SH-SY5Y (cell line): ENCODE results near the gene LCK.

Source experiments
- GATA2 ChIP-seq: IDR thresholded peaks from 2 replicates; pipeline ENCODE4 v1.6.1; 2011; ENCODE audit warnings: mild to moderate bottlenecking, low read depth, low read length
- GATA3 ChIP-seq: IDR thresholded peaks from 2 replicates; pipeline ENCODE4 v1.6.1; 2011; ENCODE audit warnings: low read depth, mild to moderate bottlenecking, low read length, moderate library complexity

Gene LCK

DNA sequence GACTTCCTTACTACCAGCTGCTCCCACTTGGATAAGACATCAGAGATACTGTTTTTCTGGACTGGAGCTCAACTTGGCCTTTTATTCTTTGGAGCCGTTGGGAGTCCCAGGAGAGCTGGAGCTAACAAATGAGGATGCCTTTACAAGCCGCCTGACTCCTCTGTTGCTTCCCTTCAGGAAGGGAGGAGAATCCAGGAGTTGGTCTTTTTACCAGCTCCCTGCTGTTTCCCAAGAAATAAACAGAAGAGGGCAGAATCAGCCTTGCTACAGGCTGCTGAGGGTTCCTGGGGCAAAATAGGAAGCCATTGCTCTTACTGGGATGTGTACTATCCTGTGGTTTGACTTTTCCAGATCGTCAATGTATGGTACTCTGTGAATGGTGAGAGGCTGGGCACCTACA, 27.4 kb upstream of the LCK start:
- TF ChIP-seq GATA3 (no peak), GATA2 (no peak)

DNA sequence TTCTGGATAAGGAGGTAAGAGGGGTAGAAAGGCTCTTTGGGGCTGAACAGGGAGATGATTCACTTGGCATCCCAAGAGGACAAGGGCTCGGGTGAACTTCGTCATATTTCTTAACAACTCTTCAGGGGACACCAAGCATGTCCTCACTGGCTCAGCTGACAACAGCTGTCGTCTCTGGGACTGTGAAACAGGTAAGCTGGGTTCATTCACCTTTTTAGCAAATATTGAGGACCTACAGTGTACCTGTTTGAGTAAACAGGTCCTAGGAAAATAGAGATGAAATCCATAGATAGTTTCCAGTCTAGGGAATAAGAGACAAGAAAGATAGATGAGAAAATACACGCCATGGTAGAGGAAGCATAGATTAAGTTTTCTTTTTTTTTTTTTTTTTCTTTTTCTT, 26.8 kb upstream of the LCK start:
- TF ChIP-seq GATA2: no peak
- TF ChIP-seq GATA3: no peak

DNA sequence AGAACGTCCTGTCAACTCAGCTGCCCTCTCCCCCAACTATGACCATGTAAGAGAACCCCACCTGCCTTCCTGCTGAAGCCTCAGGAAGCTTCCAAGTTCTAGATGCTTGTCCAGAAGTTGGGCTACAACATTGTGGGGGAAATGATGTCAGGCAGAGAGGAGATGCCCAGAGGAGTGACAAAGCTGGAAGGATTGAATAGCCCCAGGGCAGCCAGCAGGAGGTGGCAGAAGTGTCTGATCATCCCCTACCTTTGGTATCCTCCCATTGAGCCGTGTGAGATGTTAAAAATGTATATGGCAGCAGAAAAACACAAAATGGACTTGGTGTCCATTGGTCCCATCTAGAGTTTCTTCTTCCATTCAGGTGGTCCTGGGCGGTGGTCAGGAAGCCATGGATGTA, 22.3 kb upstream of the LCK start:
- no peak for TF ChIP-seq GATA3

DNA sequence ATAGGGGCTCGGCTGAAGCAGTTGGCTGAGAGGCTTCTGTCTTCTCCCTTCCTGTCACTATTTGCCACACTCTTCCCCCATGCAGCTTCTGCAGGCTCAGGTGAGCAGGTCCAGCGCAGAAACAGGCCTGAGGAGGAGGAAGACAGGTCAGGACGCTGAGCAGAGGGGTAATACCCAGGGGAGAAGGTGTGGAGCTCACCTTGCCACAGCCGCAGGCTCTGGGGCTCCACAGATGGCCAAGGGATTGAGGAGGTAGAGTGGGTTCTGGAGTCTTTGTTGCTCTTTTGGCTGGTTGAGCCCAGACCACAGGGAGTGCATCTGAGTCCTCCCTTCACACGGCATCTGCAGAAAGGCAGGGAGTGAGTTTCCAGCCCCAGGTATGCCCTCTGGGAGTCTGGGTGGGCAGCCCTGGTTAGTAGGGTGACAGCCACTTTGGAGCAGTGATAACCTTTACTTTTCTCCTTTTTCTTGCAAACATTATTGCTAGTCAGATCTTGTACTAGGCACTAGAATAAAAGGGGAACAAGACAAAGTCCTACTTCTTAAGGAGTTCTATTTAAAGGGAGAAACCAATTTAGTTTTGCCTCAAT, 19.1 kb upstream of the LCK start:
- TF ChIP-seq GATA2 (no peak), GATA3 (no peak)

DNA sequence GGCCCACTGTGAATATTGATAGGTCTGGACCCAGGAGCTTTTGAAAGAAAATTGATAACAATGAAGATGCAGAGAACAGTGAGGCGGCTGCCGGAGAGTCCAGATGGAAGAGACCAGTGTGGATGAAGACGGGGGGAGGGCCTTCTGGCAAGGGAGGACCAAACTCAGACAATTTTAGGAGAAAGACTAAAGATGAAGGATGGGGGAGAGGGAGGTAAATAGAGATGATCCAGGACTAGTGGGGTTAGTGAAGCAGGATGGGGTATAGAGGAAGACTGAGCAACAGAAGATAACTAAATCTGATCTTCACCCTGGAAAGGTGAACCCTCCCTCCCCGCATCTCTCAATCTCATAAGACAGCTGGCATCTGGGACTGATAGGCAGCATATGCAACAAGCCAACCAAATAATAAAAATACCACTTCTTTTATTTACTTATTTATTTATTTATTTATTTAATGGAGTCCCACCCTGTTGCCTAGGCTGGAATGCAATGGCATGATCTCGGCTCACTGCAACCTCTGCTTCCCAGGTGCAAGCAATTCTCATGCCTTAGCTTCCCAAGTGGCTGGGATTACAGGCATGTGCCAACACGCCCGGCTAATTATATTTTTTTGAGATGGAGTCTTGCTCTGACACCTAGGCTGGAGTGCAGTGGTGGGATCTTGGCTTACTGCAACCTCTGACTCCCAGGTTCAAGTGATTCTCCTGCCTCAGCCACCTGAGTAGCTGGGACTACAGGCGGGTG, 18.3 kb upstream of the LCK start:
- TF ChIP-seq GATA3: no peak
- TF ChIP-seq GATA2: no peak

DNA sequence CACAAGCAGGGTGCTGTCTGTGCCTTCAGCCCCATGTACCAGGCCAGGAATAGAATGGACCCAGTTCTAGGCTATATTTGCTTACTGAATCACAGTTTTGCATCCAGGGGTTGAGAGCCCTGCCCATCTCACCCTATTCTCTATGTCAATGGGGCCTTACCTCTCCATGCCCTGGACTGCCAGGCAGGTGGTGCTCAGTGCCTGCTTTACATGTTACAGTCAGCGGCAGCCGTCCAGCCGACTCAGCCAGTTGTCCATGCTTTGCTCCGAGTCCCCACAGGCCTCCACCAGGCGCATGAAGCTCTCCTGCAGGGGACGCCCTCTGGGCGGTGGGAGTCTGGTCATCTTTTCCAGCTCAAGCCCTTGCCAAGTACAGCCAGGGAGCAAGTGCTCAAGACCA, 16.3 kb upstream of the LCK start:
- no peak for TF ChIP-seq GATA2
- no peak for TF ChIP-seq GATA3

DNA sequence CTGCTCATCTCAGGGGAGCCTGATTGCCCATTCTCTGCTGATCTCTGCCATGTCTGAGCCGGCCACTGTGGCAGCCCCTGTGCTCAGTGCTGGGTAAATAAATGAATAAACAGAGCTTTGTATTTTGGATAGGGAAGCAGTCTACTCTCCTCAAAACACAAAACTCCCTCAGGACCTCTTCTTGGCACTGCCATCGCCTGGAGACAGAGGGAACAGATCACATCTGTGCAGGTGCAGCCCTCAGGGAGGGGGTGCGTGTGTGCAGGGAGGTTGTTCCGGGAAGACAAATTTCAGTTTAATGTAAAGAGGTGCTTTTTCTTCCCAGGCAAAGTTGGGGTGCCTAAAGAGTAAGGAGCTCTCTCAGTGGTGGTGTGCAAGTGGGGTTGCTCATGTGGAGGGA, 11.7 kb upstream of the LCK start:
- no peak for TF ChIP-seq GATA2
- no peak for TF ChIP-seq GATA3

DNA sequence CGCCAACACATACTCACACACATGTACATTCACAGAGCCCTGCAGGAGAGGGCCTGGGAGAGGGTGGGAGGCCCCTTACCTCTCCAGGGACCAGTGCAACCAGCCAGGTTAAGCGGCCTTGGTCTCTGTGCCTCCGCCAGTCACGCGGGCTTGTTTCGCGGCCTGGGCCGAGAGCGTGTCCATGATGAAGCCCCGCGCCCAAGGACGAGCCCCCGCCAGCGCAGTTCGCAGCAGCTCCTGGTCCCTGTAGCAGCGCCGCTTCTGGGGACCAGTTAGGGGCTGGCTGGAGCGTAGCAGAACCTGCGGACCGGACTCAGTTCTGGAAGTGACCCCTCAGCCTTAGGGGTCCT, 11.3 kb upstream of the LCK start:
- TF ChIP-seq GATA2: no peak

DNA sequence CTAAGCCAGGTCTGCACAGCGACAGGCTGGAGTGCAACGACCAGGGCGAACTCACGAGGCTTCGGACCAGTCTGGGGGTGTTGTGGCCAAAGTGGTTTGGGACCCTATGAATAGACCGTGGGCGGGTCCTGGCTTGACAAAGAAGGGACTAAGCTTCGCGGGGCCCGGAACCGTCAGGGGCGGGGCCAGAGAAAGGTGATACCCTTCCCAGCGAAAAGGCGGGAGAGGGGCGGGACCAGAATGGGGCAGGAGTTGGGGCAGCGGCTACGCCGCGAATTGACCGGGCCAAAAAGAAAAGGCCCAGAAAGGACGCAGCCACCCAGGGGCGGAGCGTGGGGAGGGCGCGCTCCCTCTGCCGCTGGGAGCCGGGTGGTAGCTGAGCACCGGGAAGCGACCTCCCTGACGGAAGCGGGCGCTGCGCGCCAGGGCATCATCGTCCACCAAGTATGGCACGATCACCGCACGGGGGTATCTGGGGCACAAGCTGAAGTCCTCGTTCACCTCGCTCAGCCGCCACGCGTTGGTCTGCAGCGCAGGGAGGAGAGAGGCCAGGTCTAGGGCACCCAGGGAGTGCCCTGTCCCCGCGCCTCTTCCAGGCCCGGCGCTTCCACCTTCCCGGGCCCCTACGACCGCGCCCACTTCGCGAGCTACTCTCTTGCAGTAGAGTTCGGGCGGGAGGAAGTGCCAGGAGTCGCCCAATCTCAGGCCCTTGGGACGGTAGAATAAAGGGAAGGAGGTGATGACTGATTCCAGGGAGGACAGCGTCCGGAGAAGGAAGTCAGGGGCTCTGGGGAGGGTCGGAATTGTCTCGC, 10.7 kb upstream of the LCK start:
- no peak for TF ChIP-seq GATA3
- TF ChIP-seq GATA2: no peak

DNA sequence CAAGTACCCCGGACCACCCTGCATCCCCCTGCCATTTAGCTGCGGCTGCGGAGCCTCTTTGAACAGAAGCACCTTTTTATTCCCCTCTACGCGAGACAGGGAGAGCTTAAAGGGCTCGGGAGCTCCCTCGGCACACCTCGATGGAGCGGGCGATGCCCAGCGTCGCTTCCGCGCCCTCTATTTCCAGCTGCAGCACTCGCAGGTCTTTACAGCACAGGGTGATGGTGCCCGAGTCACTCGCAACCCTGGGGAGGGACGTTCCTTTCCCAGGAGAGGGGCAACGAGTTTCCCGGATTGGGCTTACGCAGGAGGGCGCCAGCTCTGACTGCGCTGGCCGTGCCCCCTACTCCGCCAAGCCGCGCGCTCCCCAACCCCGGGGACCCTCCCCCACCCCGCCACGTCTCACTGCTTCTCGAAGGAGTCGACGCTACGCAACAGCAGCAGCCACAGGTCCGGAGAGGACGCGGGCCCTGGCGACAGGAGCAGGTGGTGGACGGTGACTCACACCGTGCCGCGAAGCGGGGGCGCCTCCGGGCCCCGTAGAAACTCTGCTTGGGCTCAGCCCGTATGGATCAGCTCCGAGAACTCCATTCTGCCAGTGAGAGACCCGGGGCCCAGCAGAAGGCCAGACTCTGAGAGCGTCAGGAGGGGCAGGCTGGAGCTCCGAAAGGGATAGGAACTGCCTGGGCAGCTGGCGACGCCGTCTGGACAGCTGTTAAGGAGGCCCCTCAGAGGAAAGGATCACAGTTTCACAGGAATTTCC, 9.9 kb upstream of the LCK start:
- no peak for TF ChIP-seq GATA2
- TF ChIP-seq GATA3: no peak

DNA sequence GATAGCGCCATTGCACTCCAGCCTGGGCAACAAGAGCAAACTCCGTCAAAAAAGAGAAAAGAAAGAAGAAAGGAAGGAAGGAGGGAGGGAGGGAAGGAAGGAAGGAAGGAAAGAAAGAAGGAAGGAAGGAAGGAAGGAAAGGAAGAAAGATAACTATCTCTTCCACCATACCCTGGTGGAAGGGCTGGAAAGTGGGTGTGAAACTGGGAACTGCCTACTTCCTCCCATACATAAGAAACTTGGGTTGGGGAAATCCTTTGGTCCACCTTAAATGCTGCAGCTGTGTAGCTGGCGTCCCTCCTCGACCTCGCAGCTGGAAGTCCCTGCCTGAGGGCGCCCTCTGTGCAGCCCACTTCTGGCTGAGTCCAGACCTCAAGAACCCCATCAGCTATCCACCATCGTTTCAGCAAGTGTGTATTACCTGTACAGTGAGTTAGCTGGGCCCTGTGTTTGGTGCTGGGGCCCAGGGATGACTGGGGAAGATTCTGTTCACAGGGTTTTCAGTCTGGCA, 8.7 kb upstream of the LCK start:
- TF ChIP-seq GATA2 (no peak), GATA3 (no peak)

DNA sequence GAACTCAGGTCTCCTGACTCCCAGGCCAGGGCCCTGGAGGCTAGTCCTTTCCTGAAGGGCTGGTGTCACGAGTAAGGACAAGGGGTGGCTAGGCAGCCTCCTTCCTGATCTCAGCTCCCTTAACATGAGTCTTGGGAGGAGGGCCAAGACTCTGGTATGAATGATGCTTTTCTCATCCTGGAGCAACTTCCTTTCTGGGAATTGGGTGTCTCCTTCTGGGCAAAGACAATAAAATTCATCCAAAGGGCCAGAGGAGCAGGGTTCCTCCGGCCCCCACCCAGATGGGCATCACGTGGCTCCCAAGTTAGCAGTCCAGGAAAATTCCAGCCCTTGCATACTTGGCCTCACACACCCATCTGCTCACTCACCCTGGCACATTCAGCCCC, 4.2 kb upstream of the LCK start, which contains the start of gene FAM167B:
FAM167B (plus strand) TSS at position 335 of the 386 bp plus-strand sequence. CDS start 200 bp downstream, outside the sequence.
- TF ChIP-seq GATA3: no peak

DNA sequence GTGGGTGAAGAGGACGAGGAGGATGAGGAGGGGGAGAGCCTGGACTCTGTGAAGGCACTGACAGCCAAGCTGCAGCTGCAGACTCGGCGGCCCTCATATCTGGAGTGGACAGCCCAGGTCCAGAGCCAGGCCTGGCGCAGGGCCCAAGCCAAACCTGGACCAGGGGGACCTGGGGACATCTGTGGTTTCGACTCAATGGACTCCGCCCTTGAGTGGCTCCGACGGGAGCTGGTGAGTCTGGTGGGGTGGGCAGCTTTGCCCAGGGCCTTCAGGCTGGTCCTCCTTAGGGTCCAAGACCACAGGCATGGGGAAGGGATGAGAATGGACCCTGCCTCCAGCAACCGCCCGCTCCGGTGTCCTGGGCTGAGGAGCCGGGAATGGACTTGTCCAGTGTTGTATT, 3.6 kb upstream of the LCK start:
- no peak for TF ChIP-seq GATA3
- no peak for TF ChIP-seq GATA2
